Endothelial cell of umbilical vein (primary cell): ENCODE data around the gene LARGE1. TPM values are rescaled to one million over a fixed set of nuclear protein-coding genes. Genes with fewer than 3 reads are reported as not detected.

Experiments used
- BruUV-seq: library from RNA; stranded (reverse); fragments of 400-500 nt; replicated peaks from 2 replicates; lab custom pipeline; 2021; lab: Mats Ljungman, UMichigan
- CTCF ChIA-PET: fragments of 300-600, 350-600 bp; sonication (Branson Sonifier 250); formaldehyde crosslinking; loops from one replicate; lab custom pipeline; 2021; ENCODE audit warnings: antibody characterized with exemption, inconsistent platforms; lab: Charles Lee
- POLR2A ChIA-PET: fragments of 300-600, 350-600 bp; sonication (Branson Sonifier 250); formaldehyde crosslinking; loops from one replicate; lab custom pipeline; 2021; ENCODE audit warnings: antibody characterized with exemption, inconsistent platforms; lab: Charles Lee
- DNase-seq: peaks from one replicate; pipeline ENCODE4 v3.0.0-alpha.2; 2011; ENCODE audit warnings: low read depth, low spot score
- FAIRE-seq: peaks from 2 replicates; lab custom pipeline; 2011; peaks lifted over from hg19 to GRCh38; lab: Jason Lieb, UNC
- H2AFZ ChIP-seq: 2 replicates; pipeline ENCODE4 v1.6.0; 2012; ENCODE audit warnings: low read depth, low read length, control low read depth, inconsistent platforms
- H3K27ac ChIP-seq: 2 replicates; pipeline ENCODE4 v1.5.1; 2011; ENCODE audit warnings: low read depth, mild to moderate bottlenecking, control low read depth, low read length, moderate library complexity; ENCODE audit not compliant: insufficient read depth
- H3K27me3 ChIP-seq, 2 experiments: 2 replicates each; pipeline versions ENCODE4 v1.6.0 to v1.6.1; 2011; ENCODE audit warnings: low read length in 2 of 2, mixed read lengths in 1 of 2; ENCODE audit not compliant: control insufficient read depth in 2 of 2, insufficient read depth in 2 of 2
- H3K36me3 ChIP-seq, 2 experiments: 2 replicates in 1 of 2; 3 replicates in 1 of 2; pipeline ENCODE4 v1.5.1; 2011; ENCODE audit warnings: low read length in 2 of 2, mild to moderate bottlenecking in 1 of 2, moderate library complexity in 1 of 2; ENCODE audit not compliant: control insufficient read depth in 2 of 2, insufficient read depth in 2 of 2; ENCODE audit errors: extremely low read depth in 1 of 2
- H3K4me1 ChIP-seq: 3 replicates; pipeline ENCODE4 v1.5.1; 2011; ENCODE audit warnings: mild to moderate bottlenecking, low read length; ENCODE audit not compliant: control insufficient read depth, insufficient read depth; ENCODE audit errors: extremely low read depth
- H3K4me2 ChIP-seq: 2 replicates; pipeline ENCODE4 v1.6.1; 2011; ENCODE audit warnings: low read length, control low read depth, mixed read lengths; ENCODE audit not compliant: insufficient read depth
- H3K4me3 ChIP-seq, 3 experiments: fragments of 200-600 bp in 1 of 3; sonication (generic), shearing (Covaris generic) in 1 of 3; replicated peaks in 1 of 3; 2 replicates each; pipeline ENCODE4 v1.5.1; 2011 to 2016; ENCODE audit warnings: control low read depth in 3 of 3, low read length in 3 of 3, mild to moderate bottlenecking in 2 of 3, inconsistent platforms in 1 of 3, low read depth in 1 of 3, moderate library complexity in 1 of 3; ENCODE audit not compliant: insufficient read depth in 1 of 3
- H3K79me2 ChIP-seq: 2 replicates; pipeline ENCODE4 v1.6.0; 2012; ENCODE audit warnings: low read length, inconsistent platforms; ENCODE audit not compliant: control insufficient read depth, insufficient read depth
- H3K9ac ChIP-seq: replicated peaks from 2 replicates; pipeline ENCODE3; 2011; ENCODE audit warnings: low read length, control low read depth; ENCODE audit not compliant: insufficient read depth; ENCODE audit errors: extremely low read depth
- H3K9me1 ChIP-seq: replicated peaks from 3 replicates; pipeline ENCODE4 v1.6.0; 2011; ENCODE audit warnings: mild to moderate bottlenecking, low read length; ENCODE audit not compliant: control insufficient read depth, insufficient read depth; ENCODE audit errors: extremely low read depth
- H3K9me3 ChIP-seq: replicated peaks from 2 replicates; pipeline ENCODE4 v1.5.1; 2012; ENCODE audit warnings: low read length, inconsistent platforms; ENCODE audit not compliant: control insufficient read depth, insufficient read depth
- H4K20me1 ChIP-seq: replicated peaks from 2 replicates; pipeline ENCODE3; 2011; ENCODE audit warnings: mild to moderate bottlenecking, low read length; ENCODE audit not compliant: control insufficient read depth, insufficient read depth; ENCODE audit errors: extremely low read depth
- CTCF ChIP-seq, 2 donors: IDR thresholded peaks; 1 replicate in 1 of 2; 2 replicates in 1 of 2; pipeline ENCODE4 v1.5.1; 2011; ENCODE audit warnings: low read length in 2 of 2, mild to moderate bottlenecking in 2 of 2, moderate library complexity in 2 of 2, control low read depth in 1 of 2, inconsistent platforms in 1 of 2, low read depth in 1 of 2; ENCODE audit not compliant: insufficient read depth in 1 of 2; ENCODE audit errors: extremely low read depth in 1 of 2
- EZH2 ChIP-seq: IDR thresholded peaks from 2 replicates; pipeline ENCODE4 v1.6.1; 2012; ENCODE audit warnings: borderline replicate concordance, low read depth, mild to moderate bottlenecking, moderate library complexity, low read length, inconsistent platforms; ENCODE audit not compliant: severe bottlenecking
- FOS ChIP-seq: IDR thresholded peaks from 2 replicates; pipeline ENCODE4 v1.6.1; 2011; ENCODE audit warnings: mild to moderate bottlenecking, low read length, moderate library complexity, borderline replicate concordance; ENCODE audit not compliant: insufficient read depth
- GATA2 ChIP-seq: IDR thresholded peaks from 2 replicates; pipeline ENCODE4 v1.7.0; 2011; ENCODE audit warnings: low read depth, mild to moderate bottlenecking, moderate library complexity, mixed read lengths, low read length; ENCODE audit not compliant: insufficient read length, insufficient read depth
- JUN ChIP-seq: IDR thresholded peaks from 2 replicates; pipeline ENCODE4 v1.6.1; 2011; ENCODE audit warnings: borderline replicate concordance, low read depth; ENCODE audit not compliant: insufficient read length, insufficient read depth
- MAX ChIP-seq: IDR thresholded peaks from 2 replicates; pipeline ENCODE4 v1.6.1; 2011; ENCODE audit not compliant: insufficient read depth, insufficient read length
- MYC ChIP-seq: IDR thresholded peaks from one replicate; pipeline ENCODE4 v1.6.1; 2011; ENCODE audit warnings: mild to moderate bottlenecking, low read depth, low read length
- POLR2A ChIP-seq: IDR thresholded peaks from 2 replicates; pipeline ENCODE4 v1.6.1; 2012; ENCODE audit warnings: low read depth, mild to moderate bottlenecking, control low read depth, low read length
- POLR2AphosphoS5 ChIP-seq: IDR thresholded peaks from 2 replicates; pipeline ENCODE4 v1.6.1; 2012; ENCODE audit warnings: low read depth, mild to moderate bottlenecking, control low read depth, low read length, moderate library complexity; ENCODE audit not compliant: insufficient read depth
- dilution Hi-C: fragments of 300-500 bp; cut with MboI; formaldehyde crosslinking; loops from one replicate; pipeline ENCODE4 v1.15.0; 2019; ENCODE audit warnings: low sequenced_read_pairs; ENCODE audit not compliant: extremely low pct_ligation_motif_present
- intact Hi-C: fragments of 100-400 bp; cut with micrococcal nuclease; formaldehyde crosslinking; loops from one replicate; pipeline ENCODE4 v1.10.0; 2022
- polyA plus RNA-seq, 4 experiments: library from polyadenylated mRNA; depleted of rRNA in 3 of 4; stranded (reverse) in 3 of 4; unstranded in 1 of 4; fragments of >200 nt; gene quantifications; 2 replicates each; pipeline versions ENCODE4 v1.2.1 to v1.2.3, GENCODE V29; 2011 to 2012; ENCODE audit warnings: missing spikeins in 1 of 4
- total RNA-seq: library from RNA; stranded (reverse); gene quantifications from 2 replicates; pipeline ENCODE4 v1.2.3, GENCODE V29; 2021

The LARGE1 gene
- total and polyA plus RNA-seq, 2 donors (not counting 3 experiments of a cell fraction or from before 2014, with no cell fraction given) = 0.95 to 4.4 TPM

- Histone ChIP-seq H4K20me1 (no peaks in the 10 kb centered on the region), H3K36me3 (no peaks in the 10 kb centered on the region), H3K4me3 (no peak overlapping the region), H3K9ac (no peak overlapping the region), H3K4me1 (no peaks in the 10 kb centered on the region), H3K9me3 (no peaks in the 10 kb centered on the region), H2AFZ (no peak overlapping the region), H3K9me1 (no peaks in the 10 kb centered on the region), H3K27me3 (no peaks in the 10 kb centered on the region), H3K79me2 (no peaks in the 10 kb centered on the region), H3K4me2 (no peak overlapping the region), H3K27ac (no peak overlapping the region)
- intact Hi-C loops = no loop called here
- FAIRE-seq = no peak
- ChIA-PET CTCF (no interaction called here), POLR2A (interaction anchor here (0.7 kb wide), 2 partner anchors 11 to 33 kb away, joined by 5 to 10 read pairs; no protein-coding TSS in a partner anchor)
- no peak for TF ChIP-seq POLR2AphosphoS5
- no peak for TF ChIP-seq FOS
- TF ChIP-seq MAX = no peak
- TF ChIP-seq MYC = no peak
- TF ChIP-seq CTCF (IDR thresholded peaks at IDR 0.05; ENCODE audit: extremely low read depth in 1 of 2, insufficient read depth in 1 of 2, low read depth in 1 of 2, low read length in 2 of 2) = no peak
- no peak for TF ChIP-seq POLR2A
- no peak for TF ChIP-seq GATA2
- no peak for TF ChIP-seq EZH2
- TF ChIP-seq JUN = no peak
- dilution Hi-C loops = no loop called here
- no TSS peak for BruUV-seq
- no peak for DNase-seq
Observed at GRCh38 chr22:33854724-33855123, 65.6 kb downstream of the LARGE1 start.
